CD4-positive, alpha-beta memory T cell (primary cell): ENCODE results near the gene ALOX5. TPM values are rescaled to one million over a fixed set of nuclear protein-coding genes. Genes with fewer than 3 reads are reported as not detected.
"Not testable (repeated sequence)": the region's sequence is repeated elsewhere in the genome, so short reads cannot be mapped to it uniquely, and the experiment has no call there.

Experiments
- CTCF ChIA-PET: fragments of 350-600 bp; sonication (Branson Sonifier 250); formaldehyde crosslinking; loops from one replicate; lab custom pipeline; 2021; ENCODE audit warnings: inconsistent platforms; ENCODE audit not compliant: partially characterized antibody; lab: Charles Lee
- POLR2A ChIA-PET: fragments of 350-600 bp; sonication (Branson Sonifier 250); formaldehyde crosslinking; loops from one replicate; lab custom pipeline; 2021; ENCODE audit not compliant: partially characterized antibody; lab: Charles Lee
- DNase-seq, 5 donors: peaks; one replicate each; pipeline versions ENCODE4 v3.0.0 to v3.0.0-alpha.2; 2020 to 2022; ENCODE audit warnings: mixed read lengths in 1 of 5
- H3K27ac ChIP-seq: one replicate; pipeline ENCODE4 v1.7.0; 2013; ENCODE audit warnings: low read depth, low read length
- H3K27me3 ChIP-seq: 2 replicates; pipeline ENCODE4 v1.7.0; 2013; ENCODE audit warnings: mild to moderate bottlenecking, low read length, moderate library complexity; ENCODE audit not compliant: insufficient read depth
- H3K36me3 ChIP-seq: 2 replicates; pipeline ENCODE4 v1.7.0; 2013; ENCODE audit warnings: mild to moderate bottlenecking, low read length, moderate library complexity; ENCODE audit not compliant: insufficient read depth
- H3K4me1 ChIP-seq: 2 replicates; pipeline ENCODE4 v1.7.0; 2013; ENCODE audit warnings: mild to moderate bottlenecking, low read length, moderate library complexity; ENCODE audit not compliant: insufficient read depth
- H3K4me3 ChIP-seq, 2 donors: one replicate each; pipeline ENCODE4 v1.7.0; 2013; ENCODE audit warnings: low read length in 2 of 2, mild to moderate bottlenecking in 1 of 2
- H3K9me3 ChIP-seq, 2 donors: one replicate each; pipeline ENCODE4 v1.7.0; 2013; ENCODE audit warnings: low read length in 2 of 2, control low read depth in 1 of 2; ENCODE audit not compliant: control insufficient read depth in 1 of 2
- H3K27ac Mint-ChIP-seq, 7 donors: one replicate each; pipeline ENCODE4 v1.8.0; 2020 to 2021; ENCODE audit warnings: mixed read lengths in 7 of 7, mild to moderate bottlenecking in 6 of 7, inconsistent platforms in 3 of 7, moderate library complexity in 3 of 7
- H3K27me3 Mint-ChIP-seq, 2 donors: one replicate each; pipeline ENCODE4 v1.8.0; 2020 to 2021; ENCODE audit warnings: mixed read lengths in 2 of 2
- H3K36me3 Mint-ChIP-seq, 2 donors: one replicate each; pipeline ENCODE4 v1.8.0; 2020 to 2021; ENCODE audit warnings: mixed read lengths in 2 of 2, inconsistent platforms in 1 of 2, mild to moderate bottlenecking in 1 of 2
- H3K4me1 Mint-ChIP-seq, 4 donors: one replicate each; pipeline ENCODE4 v1.8.0; 2020 to 2021; ENCODE audit warnings: mixed read lengths in 4 of 4, mild to moderate bottlenecking in 1 of 4
- H3K4me3 Mint-ChIP-seq, 8 donors: one replicate each; pipeline ENCODE4 v1.8.0; 2020 to 2021; ENCODE audit warnings: mixed read lengths in 8 of 8, mild to moderate bottlenecking in 7 of 8, moderate library complexity in 6 of 8, inconsistent platforms in 3 of 8
- H3K9me3 Mint-ChIP-seq, 8 donors: one replicate each; pipeline ENCODE4 v1.8.0; 2020 to 2021; ENCODE audit warnings: mixed read lengths in 8 of 8, mild to moderate bottlenecking in 5 of 8, inconsistent platforms in 3 of 8, moderate library complexity in 1 of 8
- intact Hi-C: fragments of 100-400 bp; cut with micrococcal nuclease; formaldehyde crosslinking; loops from one replicate; pipeline ENCODE4 v1.15.1; 2023
- polyA plus RNA-seq, 2 donors: library from polyadenylated mRNA; unstranded; fragments of 300-500 nt; fragmentation: Illumina TruSeq; gene quantifications; one replicate each; pipeline ENCODE4 v1.2.3, GENCODE V29; 2021
- total RNA-seq, 2 experiments: library from RNA; stranded (reverse); gene quantifications; one replicate each; pipeline ENCODE4 v1.2.3, GENCODE V29; 2021

The ALOX5 gene
- total and polyA plus RNA-seq, 4 experiments from 2014 or later: 3.1 to 30.3 (median 9.3) TPM

GRCh38 chr10:45347464-45347863 is 26.6 kb upstream of the ALOX5 start:
- H3K27me3 ChIP-seq, intact Hi-C loops, H3K4me3 Mint-ChIP-seq, POLR2A ChIA-PET, H3K27ac ChIP-seq, H3K4me1 ChIP-seq, CTCF ChIA-PET, H3K27ac Mint-ChIP-seq, H3K4me1 Mint-ChIP-seq, H3K36me3 Mint-ChIP-seq, H3K9me3 ChIP-seq, H3K36me3 ChIP-seq, DNase-seq, H3K27me3 Mint-ChIP-seq, H3K4me3 ChIP-seq: not testable (repeated sequence)
- peaks cover 0 to 11% (median 6%) of the 10 kb centered on the region in 8 donors for H3K9me3 Mint-ChIP-seq

GRCh38 chr10:45348196-45348765 is 25.7 kb upstream of the ALOX5 start:
- H3K4me1 ChIP-seq, intact Hi-C loops, DNase-seq, H3K4me3 ChIP-seq, H3K27me3 Mint-ChIP-seq, H3K36me3 Mint-ChIP-seq, CTCF ChIA-PET, H3K27me3 ChIP-seq, H3K27ac ChIP-seq, H3K27ac Mint-ChIP-seq, H3K4me3 Mint-ChIP-seq, H3K4me1 Mint-ChIP-seq, H3K9me3 ChIP-seq, H3K36me3 ChIP-seq, POLR2A ChIA-PET: not testable (repeated sequence)
- peaks cover 0 to 11% (median 6%) of the 10 kb centered on the region in 8 donors for H3K9me3 Mint-ChIP-seq

DNA sequence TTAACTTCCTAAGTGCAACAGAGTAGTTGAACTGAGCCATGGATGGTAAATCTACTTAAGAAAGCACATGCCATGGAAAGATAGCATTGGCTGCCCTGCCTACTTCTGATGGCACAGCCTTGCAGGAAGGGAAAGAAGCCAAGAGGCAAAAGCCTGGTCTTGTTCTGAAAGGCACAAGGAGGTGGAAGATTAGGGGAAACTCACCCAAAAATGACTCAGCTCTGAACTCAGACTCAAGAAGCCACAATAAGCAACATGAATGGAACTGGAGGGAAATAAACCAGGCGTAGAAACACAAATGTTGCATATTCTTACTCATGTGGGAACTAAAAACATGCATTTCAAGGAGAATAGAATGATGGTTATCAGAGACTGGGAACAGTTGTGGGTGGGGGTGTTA is 20.8 kb upstream of the ALOX5 start:
- no peak for DNase-seq
- Mint-ChIP-seq H3K4me1 (peaks cover 8 to 19% (median 10%) of the 10 kb centered on the region in 4 donors), H3K4me3 (peak overlapping the region in 1 of 8 donors; percentile 67), H3K36me3 (peaks cover 0 to 3% of the 10 kb centered on the region in 2 donors), H3K27ac (peak overlapping the region in 1 of 7 donors; percentile 5), H3K27me3 (peaks cover 4% of the 10 kb centered on the region in 2 donors), H3K9me3 (peaks cover 0 to 5% (median 2%) of the 10 kb centered on the region in 8 donors)
- Histone ChIP-seq H3K27ac (no peak overlapping the region), H3K36me3 (no peaks in the 10 kb centered on the region), H3K9me3 (no peaks in the 10 kb centered on the region), H3K4me3 (no peak overlapping the region), H3K4me1 (no peaks in the 10 kb centered on the region), H3K27me3 (no peaks in the 10 kb centered on the region)
- ChIA-PET POLR2A (interaction anchor here (1.6 kb wide), 1 partner anchor 68 kb away, joined by 5 read pairs; no protein-coding TSS in a partner anchor), CTCF (no interaction called here)
- intact Hi-C loops: no loop called here

GRCh38 chr10:45354261-45354660 is 19.8 kb upstream of the ALOX5 start:
- H3K4me3 ChIP-seq: no peak overlapping the region
- Mint-ChIP-seq H3K27me3 (peaks cover 4 to 8% of the 10 kb centered on the region in 2 donors), H3K9me3 (no peaks in the 10 kb centered on the region), H3K4me1 (peaks cover 8 to 19% (median 10%) of the 10 kb centered on the region in 4 donors), H3K4me3 (no peak overlapping the region), H3K36me3 (no peaks in the 10 kb centered on the region), H3K27ac (no peak overlapping the region)
- intact Hi-C loops: no loop called here
- POLR2A ChIA-PET: interaction anchor here (1.0 to 1.6 kb wide), 2 partner anchors 21 to 67 kb away, joined by 3 to 5 read pairs; no protein-coding TSS in a partner anchor
- DNase-seq: no peak
- H3K4me1 ChIP-seq: no peaks in the 10 kb centered on the region
- CTCF ChIA-PET: interaction anchor here (0.9 kb wide), 1 partner anchor 64 kb away, joined by 3 read pairs; no protein-coding TSS in a partner anchor
- no peaks in the 10 kb centered on the region for H3K36me3 ChIP-seq
- no peak overlapping the region for H3K27ac ChIP-seq
- no peaks in the 10 kb centered on the region for H3K9me3 ChIP-seq
- H3K27me3 ChIP-seq: no peaks in the 10 kb centered on the region

GRCh38 chr10:45355494-45355893 is 18.5 kb upstream of the ALOX5 start:
- intact Hi-C loops: no loop called here
- H3K9me3 Mint-ChIP-seq: peaks cover 0 to 4% (median 0%) of the 10 kb centered on the region in 8 donors
- H3K4me3 Mint-ChIP-seq: no peak overlapping the region
- Histone ChIP-seq H3K4me1 (no peaks in the 10 kb centered on the region), H3K4me3 (no peak overlapping the region), H3K27me3 (no peaks in the 10 kb centered on the region), H3K9me3 (no peaks in the 10 kb centered on the region), H3K27ac (no peak overlapping the region), H3K36me3 (no peaks in the 10 kb centered on the region)
- H3K27me3 Mint-ChIP-seq: peaks cover 4 to 11% of the 10 kb centered on the region in 2 donors
- CTCF ChIA-PET: no interaction called here
- peak overlapping the region in 3 of 7 donors; percentile 21 to 37 (median 31) for H3K27ac Mint-ChIP-seq
- POLR2A ChIA-PET: interaction anchor here (1.2 kb wide), 1 partner anchor 65 kb away, joined by 4 read pairs; no protein-coding TSS in a partner anchor
- H3K4me1 Mint-ChIP-seq: peaks cover 8 to 19% (median 11%) of the 10 kb centered on the region in 4 donors
- peaks cover 0 to 2% of the 10 kb centered on the region in 2 donors for H3K36me3 Mint-ChIP-seq
- DNase-seq: no peak

- DNase-seq, H3K27ac ChIP-seq, H3K4me1 ChIP-seq, H3K27me3 ChIP-seq, CTCF ChIA-PET, H3K27ac Mint-ChIP-seq, intact Hi-C loops, H3K36me3 ChIP-seq, H3K4me3 Mint-ChIP-seq, H3K4me3 ChIP-seq, H3K9me3 Mint-ChIP-seq, H3K36me3 Mint-ChIP-seq, POLR2A ChIA-PET, H3K9me3 ChIP-seq: not testable (repeated sequence)
- peaks cover 9 to 17% of the 10 kb centered on the region in 2 donors for H3K27me3 Mint-ChIP-seq
- peaks cover 6 to 28% (median 8%) of the 10 kb centered on the region in 4 donors for H3K4me1 Mint-ChIP-seq
Measured at GRCh38 chr10:45358961-45359360, 15.1 kb upstream of the ALOX5 start.

DNA sequence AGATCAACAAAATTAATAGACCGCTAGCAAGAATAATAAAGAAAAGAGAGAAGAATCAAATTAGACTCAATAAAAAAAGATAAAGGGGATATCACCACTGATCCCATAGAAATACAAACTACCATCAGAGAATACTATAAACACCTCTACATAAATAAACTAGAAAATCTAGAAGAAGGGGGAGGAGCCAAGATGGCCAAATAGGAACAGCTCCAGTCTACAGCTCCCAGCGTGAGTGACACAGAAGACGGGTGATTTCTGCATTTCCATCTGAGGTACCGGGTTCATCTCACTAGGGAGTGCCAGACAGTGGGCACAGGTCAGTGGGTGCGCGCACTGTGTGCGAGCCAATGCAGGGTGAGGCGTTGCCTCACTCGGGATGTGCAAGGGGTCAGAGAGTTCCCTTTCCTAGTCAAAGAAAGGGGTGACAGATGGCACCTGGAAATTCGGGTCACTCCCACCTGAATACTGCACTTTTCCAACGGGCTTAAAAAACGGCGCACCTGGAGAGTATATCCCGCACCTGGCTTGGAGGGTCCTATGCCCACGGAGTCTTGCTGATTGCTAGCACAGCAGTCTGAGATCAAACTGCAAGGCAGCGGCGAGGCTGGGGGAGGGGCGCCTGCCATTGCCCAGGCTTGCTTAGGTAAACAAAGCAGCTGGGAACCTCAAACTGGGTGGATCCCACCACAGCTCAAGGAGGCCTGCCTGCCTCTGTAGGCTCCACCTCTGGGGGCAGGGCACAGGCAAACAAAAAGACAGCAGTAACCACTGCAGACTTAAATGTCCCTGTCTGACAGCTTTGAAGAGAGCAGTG is 11.8 kb upstream of the ALOX5 start:
- H3K36me3 Mint-ChIP-seq, H3K36me3 ChIP-seq, H3K27ac ChIP-seq, H3K9me3 ChIP-seq, CTCF ChIA-PET, intact Hi-C loops, H3K9me3 Mint-ChIP-seq, H3K4me1 ChIP-seq, H3K27me3 ChIP-seq, POLR2A ChIA-PET, H3K4me3 ChIP-seq: not testable (repeated sequence)
- peak overlapping the region in 4 of 8 donors; percentile 4 to 54 (median 24) for H3K4me3 Mint-ChIP-seq
- H3K27me3 Mint-ChIP-seq: peaks cover 9 to 19% of the 10 kb centered on the region in 2 donors
- peak overlapping the region in 4 of 7 donors; percentile 5 to 38 (median 14) for H3K27ac Mint-ChIP-seq
- H3K4me1 Mint-ChIP-seq: peaks cover 2 to 19% (median 7%) of the 10 kb centered on the region in 4 donors
- peak in 4 of 5 donors; percentile 23 to 53 (median 29) for DNase-seq
